DND-41 (cell line): ENCODE measurements around the gene MICAL3.

Source experiments
- ATAC-seq: fragments of 200-7000 bp; cut with Tn5 transposase; 3 replicates; pipeline ENCODE4 v1.9.1; 2021; ENCODE audit warnings: low read depth; ENCODE audit not compliant: insufficient read depth
- DNase-seq: peaks from one replicate; pipeline ENCODE4 v3.0.0-alpha.2; 2020
- H2AFZ ChIP-seq: 2 replicates; pipeline ENCODE4 v1.6.0; 2012; ENCODE audit warnings: low read depth, low read length
- H3K27ac ChIP-seq: 2 replicates; pipeline ENCODE4 v1.5.1; 2012; ENCODE audit warnings: low read length, inconsistent platforms
- H3K27me3 ChIP-seq: fragments of 200-600 bp; sonication (generic); 2 replicates; pipeline ENCODE4 v1.6.0; 2012; ENCODE audit warnings: low read length, mild to moderate bottlenecking, inconsistent platforms; ENCODE audit not compliant: insufficient read depth, poor library complexity
- H3K36me3 ChIP-seq: 2 replicates; pipeline ENCODE4 v1.5.1; 2012; ENCODE audit warnings: low read length, inconsistent platforms; ENCODE audit not compliant: insufficient read depth
- H3K4me1 ChIP-seq: 2 replicates; pipeline ENCODE4 v1.5.1; 2012; ENCODE audit warnings: mild to moderate bottlenecking, low read length; ENCODE audit not compliant: insufficient read depth
- H3K4me2 ChIP-seq: 2 replicates; pipeline ENCODE4 v1.6.0; 2012; ENCODE audit warnings: mild to moderate bottlenecking, moderate library complexity, low read length, inconsistent platforms; ENCODE audit not compliant: insufficient read depth
- H3K4me3 ChIP-seq, 2 experiments: fragments of 200-600 bp in 1 of 2; shearing (Covaris generic) in 1 of 2; 2 replicates each; pipeline ENCODE4 v1.5.1; 2012 to 2016; ENCODE audit warnings: inconsistent platforms in 2 of 2, low read length in 2 of 2, mild to moderate bottlenecking in 2 of 2, low read depth in 1 of 2, moderate library complexity in 1 of 2
- H3K79me2 ChIP-seq: 2 replicates; pipeline ENCODE4 v1.6.0; 2012; ENCODE audit warnings: low read length, inconsistent platforms; ENCODE audit not compliant: insufficient read depth
- H3K9ac ChIP-seq: 2 replicates; pipeline ENCODE4 v1.6.0; 2012; ENCODE audit warnings: low read depth, mild to moderate bottlenecking, inconsistent platforms, low read length, moderate library complexity
- H3K9me3 ChIP-seq: 2 replicates; pipeline ENCODE4 v1.5.1; 2012; ENCODE audit warnings: low read length, moderate library complexity, mild to moderate bottlenecking, inconsistent platforms; ENCODE audit not compliant: insufficient read depth, severe bottlenecking
- H4K20me1 ChIP-seq: 2 replicates; pipeline ENCODE4 v1.6.0; 2012; ENCODE audit warnings: low read length; ENCODE audit not compliant: insufficient read depth
- CTCF ChIP-seq: IDR thresholded peaks from 2 replicates; pipeline ENCODE4 v1.5.1; 2012; ENCODE audit warnings: borderline replicate concordance, low read length, moderate library complexity, mild to moderate bottlenecking; ENCODE audit not compliant: poor library complexity, severe bottlenecking; ENCODE audit errors: extremely low read depth
- EZH2 ChIP-seq: IDR thresholded peaks from 3 replicates; pipeline ENCODE4 v1.6.1; 2012; ENCODE audit warnings: borderline replicate concordance, low read depth, mild to moderate bottlenecking, moderate library complexity, low read length, inconsistent platforms; ENCODE audit not compliant: severe bottlenecking

The MICAL3 gene

GRCh38 chr22:17783773-17784480, 240.4 kb downstream of the MICAL3 start:
- Histone ChIP-seq H3K27ac (no peak overlapping the region), H3K9ac (no peak overlapping the region), H3K36me3 (peaks cover 11% of the 10 kb centered on the region), H3K27me3 (no peaks in the 10 kb centered on the region), H2AFZ (no peak overlapping the region), H3K4me3 (no peak overlapping the region), H3K4me1 (peaks cover 40% of the 10 kb centered on the region), H4K20me1 (peaks cover 15% of the 10 kb centered on the region), H3K4me2 (no peak overlapping the region), H3K9me3 (peaks cover 2% of the 10 kb centered on the region), H3K79me2 (peaks cover 8% of the 10 kb centered on the region)
- TF ChIP-seq CTCF = no peak
- no peak for TF ChIP-seq EZH2
- DNase-seq (no peak), ATAC-seq (no peak)

GRCh38 chr22:17783312-17783711, 241.0 kb downstream of the MICAL3 start:
- no peak overlapping the region for H3K4me2 ChIP-seq
- peaks cover 14% of the 10 kb centered on the region for H3K79me2 ChIP-seq
- H3K9ac ChIP-seq = no peak overlapping the region
- no peak overlapping the region for H3K4me3 ChIP-seq
- no peak for DNase-seq
- H4K20me1 ChIP-seq = peaks cover 15% of the 10 kb centered on the region
- H3K27me3 ChIP-seq = no peaks in the 10 kb centered on the region
- peaks cover 46% of the 10 kb centered on the region for H3K4me1 ChIP-seq
- no peak for TF ChIP-seq EZH2
- TF ChIP-seq CTCF = no peak
- H3K36me3 ChIP-seq = peaks cover 6% of the 10 kb centered on the region
- peaks cover 2% of the 10 kb centered on the region for H3K9me3 ChIP-seq
- no peak for ATAC-seq
- H2AFZ ChIP-seq = no peak overlapping the region
- H3K27ac ChIP-seq = no peak overlapping the region

GRCh38 chr22:17782621-17783020, 241.7 kb downstream of the MICAL3 start:
- Histone ChIP-seq H3K4me1 (peaks cover 52% of the 10 kb centered on the region), H3K27me3 (no peaks in the 10 kb centered on the region), H3K9me3 (peaks cover 2% of the 10 kb centered on the region), H3K36me3 (peaks cover under 1% of the 10 kb centered on the region; the same call in 1 of the 2 replicates), H4K20me1 (peaks cover 15% of the 10 kb centered on the region), H3K79me2 (peaks cover 21% of the 10 kb centered on the region), H3K4me3 (no peak overlapping the region), H3K4me2 (no peak overlapping the region), H3K9ac (no peak overlapping the region), H3K27ac (no peak overlapping the region; the same call in 1 of the 2 replicates), H2AFZ (no peak overlapping the region)
- DNase-seq (no peak), ATAC-seq (no peak)
- TF ChIP-seq CTCF (no peak), EZH2 (no peak)
